Amniotic epithelial cell (primary cell): ENCODE data around the gene BLM.
"Not testable (repeated sequence)": the region's sequence is repeated elsewhere in the genome, so short reads cannot be mapped to it uniquely, and the experiment has no call there.

Experiments
- DNase-seq: peaks from one replicate; pipeline ENCODE4 v3.0.0-alpha.2; 2010; ENCODE audit warnings: low read depth

Gene BLM

DNA sequence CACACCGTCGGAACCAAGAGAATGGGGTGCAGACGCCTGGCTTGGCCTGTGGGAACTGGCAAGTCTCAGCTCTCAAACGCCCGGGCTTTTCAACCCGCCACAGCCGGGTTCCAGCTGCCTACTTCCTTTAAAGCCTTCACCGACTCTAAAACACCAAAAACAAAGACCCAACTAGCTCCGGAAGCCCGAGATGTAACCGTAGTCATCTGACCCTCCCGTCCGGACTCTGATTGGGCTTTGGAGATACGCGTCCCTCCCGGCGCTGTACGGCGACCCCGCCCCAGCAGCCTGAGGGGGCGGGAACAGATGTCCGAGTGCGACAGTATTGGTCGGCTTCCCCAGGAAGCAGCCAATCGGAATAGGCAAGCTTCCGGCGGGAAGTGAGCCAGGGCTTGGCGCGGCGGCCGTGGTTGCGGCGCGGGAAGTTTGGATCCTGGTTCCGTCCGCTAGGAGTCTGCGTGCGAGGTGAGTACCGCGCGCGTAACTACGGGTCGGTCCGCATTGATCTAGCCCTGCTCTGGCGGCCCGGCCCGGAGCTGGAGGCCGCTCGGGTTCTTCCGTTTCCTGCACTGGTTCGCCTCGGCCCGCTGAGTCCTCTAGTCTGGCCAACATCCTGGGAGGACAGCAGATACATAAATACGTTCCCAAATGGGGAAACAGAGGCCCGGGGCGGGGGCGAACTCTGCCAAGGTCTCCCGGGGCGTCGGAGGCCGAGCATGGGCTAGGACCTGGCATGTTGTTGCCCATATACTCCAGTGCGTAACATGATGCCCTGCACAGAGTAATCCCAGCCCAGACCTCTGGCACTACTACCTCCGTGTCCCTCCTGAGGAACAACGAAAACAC is at the start of gene BLM:
TSS of gene BLM (plus strand) at position 371 of the 846 bp plus-strand sequence. CDS start 30,047 bp downstream, outside the sequence.
- peak; percentile 96 for DNase-seq

DNA sequence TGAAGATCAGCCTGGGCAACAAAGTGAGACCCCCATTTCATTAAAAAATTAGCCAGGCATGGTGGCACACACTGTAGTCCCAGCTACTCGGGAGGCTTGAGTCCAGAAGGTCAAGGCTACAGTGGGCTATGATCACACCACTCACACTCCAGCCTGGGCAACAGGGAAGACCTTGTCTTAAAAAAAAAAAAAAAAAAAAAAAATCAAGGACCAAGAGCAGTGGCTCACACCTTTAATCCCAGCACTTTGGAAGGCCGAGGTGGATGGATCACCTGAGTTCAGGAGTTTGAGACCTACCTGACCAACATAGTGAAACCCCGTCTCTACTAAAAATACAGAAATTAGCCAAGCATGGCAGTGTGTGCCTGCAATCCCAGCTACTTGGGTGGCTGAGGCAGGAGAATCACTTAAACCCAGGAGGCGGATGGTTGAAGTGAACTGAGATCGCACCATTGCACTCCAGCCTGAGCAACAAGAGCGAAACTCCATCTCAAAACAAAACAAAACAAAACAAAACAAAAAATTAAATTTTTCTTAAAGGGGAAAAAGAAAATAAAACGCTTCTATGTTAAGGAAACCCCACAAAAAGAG is 49.3 kb upstream of the BLM start:
- not testable (repeated sequence) for DNase-seq

DNA sequence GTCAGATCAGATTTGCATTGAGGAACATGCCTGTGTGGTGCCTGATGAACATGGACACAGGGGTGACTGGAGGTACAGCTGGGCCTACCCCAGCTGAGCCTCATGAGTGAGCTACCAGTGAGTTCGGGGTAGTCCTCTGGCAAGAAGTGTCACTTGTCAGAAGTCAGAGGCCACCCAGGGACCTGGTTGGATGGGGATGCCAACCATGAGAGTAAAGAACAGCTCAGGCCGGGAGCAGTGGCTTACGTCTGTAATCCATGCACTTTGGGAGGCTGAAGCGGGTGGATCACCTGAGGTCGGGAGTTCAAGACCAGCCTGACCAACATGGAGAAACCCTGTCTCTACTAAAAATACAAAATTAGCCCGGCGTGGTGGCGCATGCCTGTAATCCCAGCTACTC is 46.5 kb upstream of the BLM start:
- DNase-seq: not testable (repeated sequence)

GRCh38 chr15:90671216-90671615 is 45.9 kb upstream of the BLM start:
- no peak for DNase-seq

DNA sequence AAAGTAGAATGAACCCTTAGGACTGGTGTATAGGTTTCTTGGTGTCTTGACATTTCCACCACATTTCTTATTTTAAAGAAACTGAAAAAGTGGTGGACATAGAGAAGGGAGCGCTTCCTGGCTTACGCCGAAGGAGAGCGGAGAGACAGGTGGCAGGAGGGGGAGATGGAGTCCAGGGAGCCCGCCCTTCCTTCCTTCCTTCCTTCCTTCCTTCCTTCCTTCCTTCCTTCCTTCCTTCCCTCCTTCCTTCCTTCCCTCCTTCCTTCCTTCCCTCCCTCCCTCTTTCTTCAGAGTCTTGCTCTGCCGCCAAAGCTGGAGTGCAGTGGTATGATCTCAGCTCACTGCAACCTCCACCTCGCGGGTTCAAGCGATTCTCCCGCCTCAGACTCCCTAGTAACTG is 43.8 kb upstream of the BLM start:
- not testable (repeated sequence) for DNase-seq

- DNase-seq: peak; percentile 29
Observed at GRCh38 chr15:90674476-90674875, 42.7 kb upstream of the BLM start.

GRCh38 chr15:90675464-90675863 is 41.7 kb upstream of the BLM start:
- DNase-seq: no peak

- DNase-seq: no peak
Observed at GRCh38 chr15:90677807-90678790, 39.0 kb upstream of the BLM start.

GRCh38 chr15:90679959-90680358 is 37.2 kb upstream of the BLM start:
- no peak for DNase-seq

DNA sequence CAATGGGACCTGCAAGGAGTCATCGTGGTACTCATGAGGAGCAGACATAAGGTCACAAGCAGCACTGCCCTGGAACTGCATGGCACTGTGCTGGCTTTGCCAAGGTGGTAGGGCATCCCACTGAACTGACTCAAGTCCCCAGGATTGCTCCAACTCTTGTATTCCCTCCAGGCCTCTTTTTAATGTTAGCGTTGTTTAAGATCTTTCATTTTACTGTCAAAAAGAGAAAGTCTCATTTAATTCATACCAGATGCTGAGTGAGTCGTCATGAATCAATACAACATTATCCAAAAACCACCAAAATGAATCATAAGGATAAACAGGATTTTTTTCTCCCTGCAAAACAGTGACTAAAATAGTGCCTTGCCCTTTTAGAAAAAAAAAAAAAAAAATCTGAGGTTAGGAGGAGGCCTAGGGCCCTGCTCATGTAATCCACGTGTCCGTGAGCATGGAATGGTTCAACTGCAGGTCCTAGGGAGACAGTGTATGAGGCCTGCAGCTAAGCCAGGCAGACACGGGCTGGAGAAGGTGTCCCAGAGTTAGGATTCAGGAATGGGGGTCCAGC is 36.7 kb upstream of the BLM start:
- peak; percentile 94 for DNase-seq

DNA sequence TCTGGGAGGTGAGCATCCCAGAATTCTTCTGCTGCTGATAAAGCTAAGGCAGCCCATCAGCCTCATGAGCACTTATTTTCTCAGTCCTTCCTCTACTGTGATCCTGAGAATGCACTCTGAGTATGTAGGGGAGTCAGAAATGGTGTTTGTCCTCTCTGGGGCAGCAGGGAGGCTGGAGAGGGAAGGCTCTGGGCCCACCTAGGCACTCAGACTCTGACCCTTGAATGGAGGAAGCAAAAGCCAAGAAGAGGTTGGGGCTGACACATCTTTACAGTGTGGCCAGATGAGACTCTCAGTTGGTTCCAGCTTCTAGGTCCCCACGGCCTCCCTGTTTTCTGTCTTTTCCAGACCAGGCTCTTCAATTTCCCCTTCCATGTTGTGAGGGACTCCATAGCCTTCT is 36.1 kb upstream of the BLM start:
- DNase-seq: no peak

- DNase-seq: peak; percentile 91
Observed at GRCh38 chr15:90681480-90681879, 35.7 kb upstream of the BLM start.

GRCh38 chr15:90683371-90683770 is 33.8 kb upstream of the BLM start:
- no peak for DNase-seq

DNA sequence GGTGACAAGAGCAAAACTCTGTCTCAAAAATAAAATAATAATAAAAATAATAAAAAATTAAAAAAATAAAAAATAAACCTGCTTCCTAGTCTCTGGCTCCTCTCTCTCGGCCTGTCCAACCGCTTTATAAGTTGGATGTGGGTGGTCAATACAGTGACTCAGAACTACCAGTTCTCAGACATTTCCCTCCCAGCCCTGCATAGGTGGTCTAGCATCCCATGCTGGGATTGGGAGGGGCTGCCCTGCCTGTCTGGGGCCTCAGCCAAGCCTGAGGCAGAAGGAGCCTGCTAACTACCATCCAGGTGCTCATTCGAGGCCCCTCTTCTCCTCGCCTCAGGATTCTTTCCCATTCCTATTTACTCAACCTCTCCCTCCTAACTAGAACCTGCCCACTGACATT is 33.3 kb upstream of the BLM start:
- no peak for DNase-seq

GRCh38 chr15:90684281-90684680 is 32.9 kb upstream of the BLM start:
- DNase-seq: peak; percentile 41

DNA sequence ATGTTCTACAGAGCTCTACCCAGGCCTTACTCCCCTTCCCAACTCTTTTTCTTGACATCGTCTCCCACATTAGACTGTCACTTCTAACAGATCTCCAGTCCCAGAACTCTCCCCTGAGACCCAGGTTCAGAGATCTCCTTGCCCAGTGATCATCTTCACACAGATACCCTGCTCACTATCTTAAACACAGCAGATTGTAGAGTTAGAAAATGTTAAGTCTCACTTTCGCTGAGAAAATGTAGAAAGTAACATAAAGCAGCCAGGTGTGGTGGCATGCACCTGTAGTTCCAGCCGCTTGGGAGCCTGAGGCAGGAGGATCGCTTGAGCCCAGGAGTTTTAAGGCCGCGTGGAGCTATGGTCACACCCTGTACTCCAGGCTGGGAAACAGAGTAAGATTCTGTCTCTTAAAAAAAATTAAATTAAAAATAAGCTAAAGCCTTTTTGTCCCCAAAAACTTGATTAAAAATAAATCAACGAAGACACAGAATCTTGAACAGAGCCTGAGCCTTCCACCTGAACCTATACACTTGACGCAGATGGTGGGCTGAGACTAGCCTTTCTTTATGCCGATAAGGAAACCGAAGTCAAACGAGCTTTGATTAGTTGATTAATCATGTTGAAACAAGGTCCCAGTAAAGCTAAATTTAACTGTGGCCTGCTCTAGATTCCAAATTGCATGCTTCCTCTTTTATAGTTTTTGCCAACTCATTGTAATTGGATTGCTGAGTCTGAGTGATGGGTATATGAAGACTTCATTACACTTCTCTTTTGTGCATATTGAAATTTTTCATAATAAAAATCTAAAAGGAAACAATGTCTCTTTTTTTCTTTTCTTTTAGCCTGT is 31.3 kb upstream of the BLM start:
- DNase-seq: no peak

DNA sequence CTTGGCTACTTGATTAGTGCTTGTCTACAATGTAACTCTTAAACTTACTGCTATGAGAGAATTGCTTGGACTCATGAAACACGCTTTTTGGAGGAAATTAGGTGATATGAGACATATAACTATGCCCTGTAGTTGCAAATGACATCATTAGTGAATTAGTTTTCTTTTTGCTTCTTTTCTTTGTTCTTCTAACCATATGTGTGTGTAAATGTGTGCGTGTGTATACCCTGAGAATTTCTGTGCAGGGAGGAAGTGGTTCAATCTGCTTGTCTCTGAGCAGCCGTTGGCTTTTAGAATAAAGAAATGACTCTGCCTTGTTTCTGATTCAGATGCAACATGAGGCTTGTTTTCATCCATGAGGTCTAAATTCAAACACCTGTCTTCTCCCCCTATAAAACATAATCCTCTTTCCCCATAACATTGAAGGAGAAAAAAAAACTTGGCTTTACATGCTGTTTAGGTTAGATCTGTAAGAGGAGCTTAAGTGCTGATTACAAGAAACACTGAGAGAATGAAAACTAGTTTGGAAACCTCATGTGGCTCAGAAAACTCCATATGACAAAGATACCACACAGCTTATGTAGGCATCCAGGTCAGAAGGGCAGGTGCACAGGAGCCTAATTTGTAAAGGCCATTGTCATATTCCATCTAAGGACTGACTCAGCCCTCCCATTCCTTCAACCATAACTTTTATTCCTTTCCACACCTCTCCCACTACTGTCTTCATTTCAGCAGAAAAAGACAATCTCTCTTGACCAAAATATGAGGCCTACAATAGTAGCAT is 30.5 kb upstream of the BLM start:
- no peak for DNase-seq

- not testable (repeated sequence) for DNase-seq
Observed at GRCh38 chr15:90689326-90689961, 27.7 kb upstream of the BLM start.

- DNase-seq: peak; percentile 35
Observed at GRCh38 chr15:90690585-90690984, 26.6 kb upstream of the BLM start.

DNA sequence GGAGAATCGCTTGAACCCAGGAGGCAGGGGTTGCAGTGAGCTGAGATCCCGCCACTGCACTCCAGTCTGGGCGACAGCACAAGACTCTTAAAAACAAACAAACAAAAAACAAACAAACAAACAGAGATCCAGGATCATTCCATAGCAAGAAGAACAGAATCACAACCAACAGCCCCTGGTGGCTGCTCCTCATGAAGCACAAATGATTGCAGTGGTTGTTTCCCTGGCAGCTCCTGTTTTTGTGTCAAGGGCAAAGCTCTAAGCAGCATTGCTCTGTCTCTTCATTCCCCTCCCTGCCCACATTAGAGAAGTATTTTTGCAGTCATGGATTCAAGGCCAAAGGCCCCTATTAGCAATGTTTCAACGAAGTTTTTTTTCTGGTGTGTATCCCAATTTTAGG is 25.8 kb upstream of the BLM start:
- DNase-seq: no peak
